Subcutaneous abdominal adipose tissue (tissue), 5 donors: ENCODE data around the gene PITPNM3.

Experiments used
- H3K27ac ChIP-seq: one replicate; pipeline ENCODE4 v1.7.0; 2013; ENCODE audit warnings: low read depth, mild to moderate bottlenecking, inconsistent platforms, low read length, moderate library complexity
- H3K27me3 ChIP-seq, 5 donors: one replicate each; pipeline ENCODE4 v1.7.0; 2013; ENCODE audit warnings: low read length in 5 of 5, inconsistent platforms in 1 of 5; ENCODE audit not compliant: control insufficient read depth in 5 of 5, insufficient read depth in 4 of 5
- H3K36me3 ChIP-seq, 5 donors: one replicate each; pipeline ENCODE4 v1.7.0; 2013; ENCODE audit warnings: low read length in 5 of 5; ENCODE audit not compliant: control insufficient read depth in 5 of 5, insufficient read depth in 5 of 5
- H3K4me1 ChIP-seq, 5 donors: one replicate each; pipeline ENCODE4 v1.7.0; 2013; ENCODE audit warnings: low read length in 5 of 5, mild to moderate bottlenecking in 3 of 5, moderate library complexity in 1 of 5; ENCODE audit not compliant: control insufficient read depth in 5 of 5, insufficient read depth in 5 of 5
- H3K4me3 ChIP-seq, 5 donors: one replicate each; pipeline ENCODE4 v1.7.0; 2013; ENCODE audit warnings: low read length in 5 of 5, low read depth in 1 of 5
- H3K9ac ChIP-seq, 5 donors: one replicate each; pipeline ENCODE4 v1.7.0; 2013; ENCODE audit warnings: low read length in 5 of 5, mild to moderate bottlenecking in 4 of 5, moderate library complexity in 3 of 5
- H3K9me3 ChIP-seq, 5 donors: one replicate each; pipeline ENCODE4 v1.7.0; 2013; ENCODE audit warnings: low read length in 5 of 5; ENCODE audit not compliant: control insufficient read depth in 5 of 5
- donor health status: healthy.
- donor health status: healthy.
- donor health status: healthy.
- donor health status: healthy.
- donor health status: healthy.

The PITPNM3 gene

DNA sequence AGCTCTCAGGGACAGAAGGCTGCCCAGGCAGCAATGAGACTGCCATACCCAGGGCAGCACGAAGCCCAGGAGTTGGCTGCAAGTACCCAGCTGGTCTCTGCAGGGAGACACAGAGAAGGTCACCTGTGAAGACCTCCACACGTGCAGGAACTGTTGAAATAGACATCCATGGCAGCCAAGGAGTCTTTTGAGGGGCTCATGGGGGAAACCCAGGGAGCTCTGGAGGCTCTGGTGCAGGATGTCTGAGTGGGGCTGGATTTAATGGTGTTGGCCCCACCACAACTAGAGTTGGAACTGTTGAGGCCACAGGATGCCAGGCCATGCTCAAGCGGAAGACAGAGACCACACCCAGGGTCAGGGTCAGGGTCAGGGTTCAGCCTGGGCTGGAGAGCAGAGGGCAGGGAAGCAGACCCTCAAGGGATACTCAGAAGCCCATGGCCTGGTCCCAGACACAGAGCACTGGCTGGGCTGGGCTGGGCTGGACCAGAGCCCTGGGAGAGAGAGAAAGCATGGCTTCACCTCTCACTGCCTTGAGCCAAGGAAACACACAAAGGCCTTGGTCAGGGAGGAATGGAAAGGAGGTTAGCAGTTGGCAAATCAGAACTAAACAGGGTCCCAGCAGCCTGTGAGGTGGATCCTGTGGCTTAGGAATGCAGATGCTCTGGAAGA, 21.4 kb downstream of the PITPNM3 start:
- Histone ChIP-seq H3K36me3 (no peaks in the 10 kb centered on the region), H3K4me1 (peaks cover 0 to 2% (median 0%) of the 10 kb centered on the region in 5 donors)

DNA sequence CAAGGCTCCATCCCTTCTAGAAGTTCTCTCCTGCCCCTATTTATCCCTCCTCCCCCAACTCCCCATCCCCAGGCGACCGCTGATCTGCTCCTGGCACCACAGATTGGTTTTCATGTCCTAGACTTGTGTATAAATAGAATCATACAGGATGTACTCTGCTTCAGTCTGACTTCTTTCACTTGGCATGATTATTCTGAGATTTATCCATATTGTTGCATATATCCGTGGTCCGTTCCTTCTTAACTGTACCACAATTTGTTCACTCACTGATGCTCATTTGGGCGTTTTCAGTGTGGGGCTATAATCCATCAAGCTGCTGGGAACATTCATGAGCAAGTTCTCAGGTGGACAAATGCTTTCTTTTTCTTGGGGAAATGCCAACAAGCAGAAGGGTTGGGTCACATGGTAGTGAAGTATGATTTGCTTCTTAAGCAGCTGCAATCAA, 23.9 kb downstream of the PITPNM3 start:
- H3K36me3 ChIP-seq: no peaks in the 10 kb centered on the region
- H3K9me3 ChIP-seq: no peaks in the 10 kb centered on the region
- no peak overlapping the region for H3K9ac ChIP-seq
- no peak overlapping the region for H3K27ac ChIP-seq
- H3K27me3 ChIP-seq: no peaks in the 10 kb centered on the region
- H3K4me3 ChIP-seq: no peak overlapping the region
- H3K4me1 ChIP-seq: peaks cover 0 to 2% (median 0%) of the 10 kb centered on the region in 5 donors

More for the DNA sequence above, 21.4 kb downstream of the PITPNM3 start:
- H3K27ac ChIP-seq: no peak overlapping the region
- H3K9ac ChIP-seq: no peak overlapping the region
- H3K27me3 ChIP-seq: peaks cover 0 to 3% (median 0%) of the 10 kb centered on the region in 5 donors
- no peak overlapping the region for H3K4me3 ChIP-seq
- peaks cover 0 to 9% (median 4%) of the 10 kb centered on the region in 5 donors for H3K9me3 ChIP-seq

- Histone ChIP-seq H3K27ac (no peak overlapping the region), H3K36me3 (no peaks in the 10 kb centered on the region), H3K27me3 (no peaks in the 10 kb centered on the region), H3K4me1 (peaks cover 0 to 2% (median 0%) of the 10 kb centered on the region in 5 donors), H3K9me3 (no peaks in the 10 kb centered on the region), H3K4me3 (no peak overlapping the region), H3K9ac (no peak overlapping the region)
These were observed 24.8 kb downstream of the PITPNM3 start for GRCh38 chr17:6531575-6531974.

DNA sequence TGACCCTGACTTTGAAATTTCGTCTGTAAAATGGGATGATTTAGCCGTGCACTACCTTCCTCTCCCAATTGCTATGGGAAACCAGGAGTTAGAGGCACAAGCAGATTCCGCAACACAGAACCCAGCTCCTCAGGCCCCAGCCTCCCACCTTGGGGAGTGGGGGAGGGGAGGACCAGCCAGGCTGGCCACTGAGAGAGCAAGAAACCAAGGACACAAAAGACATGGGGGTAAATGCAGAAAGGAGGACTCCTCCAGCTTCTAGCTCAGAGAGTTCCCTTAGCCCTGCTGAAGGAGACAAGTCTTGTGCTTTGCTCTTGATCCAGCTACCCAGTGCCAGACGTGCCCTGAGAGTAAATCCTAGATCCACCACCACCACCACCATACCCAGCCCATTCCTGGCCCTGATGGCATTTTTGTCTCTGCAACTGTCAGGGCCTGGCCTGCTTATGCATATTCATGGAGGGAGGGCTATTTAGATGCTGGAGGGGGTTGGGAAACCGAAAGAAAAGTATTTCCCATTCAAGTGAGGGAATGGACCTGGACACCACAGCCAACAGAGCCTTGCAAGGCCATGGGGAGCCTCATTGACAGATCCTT, 25.9 kb downstream of the PITPNM3 start:
- Histone ChIP-seq H3K27ac (no peak overlapping the region), H3K9me3 (no peaks in the 10 kb centered on the region), H3K4me1 (peaks cover 0 to 2% (median 0%) of the 10 kb centered on the region in 5 donors), H3K9ac (no peak overlapping the region), H3K27me3 (no peaks in the 10 kb centered on the region), H3K4me3 (no peak overlapping the region), H3K36me3 (no peaks in the 10 kb centered on the region)

DNA sequence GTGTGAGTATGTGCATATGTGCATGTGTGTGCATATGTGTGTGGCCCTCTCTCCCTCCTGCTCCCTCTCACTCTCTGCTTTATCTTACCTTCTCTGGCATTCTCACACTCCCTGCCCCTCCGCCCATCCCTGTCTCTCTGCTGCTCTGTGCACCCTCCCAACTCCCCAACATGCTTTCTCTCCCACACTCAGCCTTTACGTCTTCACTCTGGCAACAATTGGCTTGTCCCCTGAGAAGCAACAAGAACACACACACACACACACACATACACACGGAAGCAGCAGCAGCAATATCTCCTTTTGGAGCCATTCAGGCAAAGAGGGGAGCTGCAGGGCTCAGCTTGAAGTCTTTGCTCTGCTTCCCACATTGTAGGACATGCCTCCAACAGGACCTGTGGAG, 27.8 kb downstream of the PITPNM3 start:
- no peaks in the 10 kb centered on the region for H3K9me3 ChIP-seq
- H3K4me1 ChIP-seq: no peaks in the 10 kb centered on the region
- H3K36me3 ChIP-seq: no peaks in the 10 kb centered on the region
- H3K27me3 ChIP-seq: no peaks in the 10 kb centered on the region
- no peak overlapping the region for H3K27ac ChIP-seq
- H3K9ac ChIP-seq: no peak overlapping the region
- no peak overlapping the region for H3K4me3 ChIP-seq

DNA sequence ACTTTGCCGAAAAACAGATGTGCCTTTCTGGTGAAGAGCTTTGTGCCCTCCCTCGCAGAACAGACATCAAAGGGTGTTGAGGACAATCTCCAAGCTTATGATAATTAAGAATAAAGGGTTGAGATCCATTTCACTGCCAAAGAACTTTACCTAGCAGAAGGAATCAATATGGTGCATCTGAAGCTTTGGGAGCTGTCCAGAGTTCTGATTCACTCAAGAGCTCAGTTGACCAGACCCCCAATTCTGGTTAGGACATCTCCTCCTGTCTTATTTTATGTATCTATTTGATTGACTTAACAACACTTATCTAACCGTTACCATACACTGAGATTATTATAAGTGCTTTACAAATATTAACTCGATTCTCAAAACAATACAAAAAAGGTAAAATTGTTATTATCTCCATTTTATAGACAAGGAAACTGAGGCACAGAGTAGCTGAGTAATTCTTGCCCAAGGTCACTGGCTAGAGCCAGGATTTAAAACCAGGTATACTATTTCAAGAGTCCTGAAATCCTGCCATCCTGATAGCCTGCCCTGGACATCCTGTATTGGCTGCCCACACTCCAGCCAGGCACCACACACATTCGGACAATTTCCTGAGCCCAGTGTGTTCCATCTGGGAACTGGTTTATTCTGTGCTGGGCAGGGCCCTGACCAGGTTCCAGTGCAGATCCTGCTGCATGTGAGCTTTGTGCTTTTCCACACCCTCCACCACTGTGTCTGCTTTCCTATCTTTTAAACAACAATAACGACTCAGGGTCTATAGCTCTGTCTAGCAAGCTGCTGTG, 29.8 kb downstream of the PITPNM3 start:
- no peaks in the 10 kb centered on the region for H3K36me3 ChIP-seq
- no peaks in the 10 kb centered on the region for H3K4me1 ChIP-seq
- H3K27me3 ChIP-seq: no peaks in the 10 kb centered on the region
- H3K9ac ChIP-seq: no peak overlapping the region
- H3K9me3 ChIP-seq: no peaks in the 10 kb centered on the region
- no peak overlapping the region for H3K27ac ChIP-seq
- H3K4me3 ChIP-seq: no peak overlapping the region

DNA sequence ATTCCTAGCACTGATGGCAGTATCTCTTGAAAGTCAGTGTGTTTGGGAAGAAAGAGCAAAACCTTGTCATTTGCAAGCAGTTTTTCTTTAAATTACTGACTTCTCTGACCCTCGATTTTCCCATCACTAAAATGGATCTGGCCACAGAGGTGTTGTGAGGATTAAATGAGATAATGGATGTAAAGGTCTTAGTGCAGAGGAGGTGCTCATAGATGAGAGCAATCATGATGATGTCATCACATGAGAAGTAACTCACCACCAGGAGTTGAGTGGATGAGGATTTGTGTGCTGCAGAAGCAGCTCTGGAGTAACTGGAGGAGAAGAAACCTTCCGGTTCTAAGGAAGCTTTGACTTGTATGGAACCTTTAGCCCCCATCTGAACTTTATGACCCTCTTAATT, 30.6 kb downstream of the PITPNM3 start:
- H3K9ac ChIP-seq: no peak overlapping the region
- H3K36me3 ChIP-seq: peaks cover 0 to under 1% (median 0%) of the 10 kb centered on the region in 5 donors
- H3K4me1 ChIP-seq: no peaks in the 10 kb centered on the region
- no peak overlapping the region for H3K27ac ChIP-seq
- H3K4me3 ChIP-seq: no peak overlapping the region
- no peaks in the 10 kb centered on the region for H3K9me3 ChIP-seq
- H3K27me3 ChIP-seq: no peaks in the 10 kb centered on the region

GRCh38 chr17:6525141-6525540, 31.2 kb downstream of the PITPNM3 start:
- H3K4me3 ChIP-seq: no peak overlapping the region
- no peaks in the 10 kb centered on the region for H3K4me1 ChIP-seq
- H3K27ac ChIP-seq: no peak overlapping the region
- peaks cover 0 to 3% (median 0%) of the 10 kb centered on the region in 5 donors for H3K36me3 ChIP-seq
- no peaks in the 10 kb centered on the region for H3K9me3 ChIP-seq
- H3K9ac ChIP-seq: no peak overlapping the region
- no peaks in the 10 kb centered on the region for H3K27me3 ChIP-seq

GRCh38 chr17:6524520-6524919, 31.8 kb downstream of the PITPNM3 start:
- no peaks in the 10 kb centered on the region for H3K27me3 ChIP-seq
- H3K36me3 ChIP-seq: peaks cover 0 to 3% (median 0%) of the 10 kb centered on the region in 5 donors
- no peak overlapping the region for H3K27ac ChIP-seq
- H3K9ac ChIP-seq: no peak overlapping the region
- H3K9me3 ChIP-seq: no peaks in the 10 kb centered on the region
- H3K4me3 ChIP-seq: no peak overlapping the region
- no peaks in the 10 kb centered on the region for H3K4me1 ChIP-seq

GRCh38 chr17:6523809-6524355, 32.5 kb downstream of the PITPNM3 start:
- no peaks in the 10 kb centered on the region for H3K9me3 ChIP-seq
- no peak overlapping the region for H3K27ac ChIP-seq
- H3K9ac ChIP-seq: no peak overlapping the region
- no peak overlapping the region for H3K4me3 ChIP-seq
- H3K27me3 ChIP-seq: no peaks in the 10 kb centered on the region
- no peaks in the 10 kb centered on the region for H3K4me1 ChIP-seq
- peaks cover 0 to 3% (median 0%) of the 10 kb centered on the region in 5 donors for H3K36me3 ChIP-seq
